K562 (cell line): ENCODE data around the gene GTF3C4. TPM values are rescaled to one million over a fixed set of nuclear protein-coding genes. Genes with fewer than 3 reads are reported as not detected.

Source experiments
- BCOR ChIP-seq: fragments of 450-650 bp; IDR thresholded peaks from 2 replicates; pipeline ENCODE4 v1.6.1; 2016
- CAMTA2 ChIP-seq: fragments of 250-450 bp; sonication (Bioruptor Pico); conservative IDR thresholded peaks from 2 replicates; pipeline ENCODE4 v1.5.1; 2022
- NFE2L1 ChIP-seq: fragments of 450-650 bp; IDR thresholded peaks from 2 replicates; pipeline ENCODE4 v1.6.1; 2016; ENCODE audit warnings: missing genetic modification characterization, low read depth, mild to moderate bottlenecking, missing compliant biosample characterization, moderate library complexity, borderline replicate concordance
- ZNF121 ChIP-seq: sonication (generic); formaldehyde crosslinking; conservative IDR thresholded peaks from 2 replicates; pipeline ENCODE4 v1.8.0; 2022; ENCODE audit warnings: missing genetic modification reagents
- ZNF175 ChIP-seq: fragments of 200-800 bp; sonication (Bioruptor generic); IDR thresholded peaks from 2 replicates; pipeline ENCODE4 v1.6.1; 2016; ENCODE audit warnings: low read depth, mild to moderate bottlenecking, missing genetic modification characterization, missing compliant biosample characterization
- polyA plus RNA-seq, 8 experiments: library from polyadenylated mRNA; depleted of rRNA in 4 of 8; stranded (reverse) in 5 of 8; unstranded in 3 of 8; fragments of >200 nt; fragmentation: Nextera tagmentation in 2 of 8; fragmentation: Illumina TruSeq in 1 of 8; extraction: Ambion mirVana in 2 of 8; extraction: Trizol in 1 of 8; gene quantifications; 2 replicates each; pipeline versions ENCODE4 v1.2.1 to v1.2.3, GENCODE V29; 2011 to 2014; ENCODE audit warnings: inconsistent platforms in 1 of 8, missing spikeins in 1 of 8
- total RNA-seq, 7 experiments: library from RNA; depleted of rRNA in 6 of 7; stranded (reverse); fragments of >200 nt in 6 of 7; fragmentation: Illumina TruSeq in 2 of 7; extraction: Trizol in 2 of 7; gene quantifications; 2 replicates each; pipeline versions ENCODE4 v1.2.1 to v1.2.3, GENCODE V29; 2011 to 2021; ENCODE audit warnings: low replicate concordance in 1 of 7
- TF ChIP-seq, protein P1 (sequence below): fragments of 200-600 bp; sonication (generic); IDR thresholded peaks from one replicate; pipeline ENCODE4 v1.6.1; 2012; ENCODE audit warnings: mild to moderate bottlenecking, low read depth, low read length, inconsistent platforms
- TF ChIP-seq, protein P2 (sequence below): fragments of 250-450 bp; sonication (Bioruptor Pico); IDR thresholded peaks from 2 replicates; pipeline ENCODE4 v1.4.0; 2020; ENCODE audit warnings: mild to moderate bottlenecking, moderate library complexity
- TF ChIP-seq, protein P3 (sequence below): IDR thresholded peaks from 2 replicates; pipeline ENCODE4 v1.6.1; 2014; ENCODE audit warnings: antibody characterized with exemption
- TF ChIP-seq, protein P4 (sequence below): sonication (generic); formaldehyde crosslinking; IDR thresholded peaks from 2 replicates; pipeline ENCODE4 v1.8.0; 2022; ENCODE audit warnings: mild to moderate bottlenecking, missing genetic modification reagents, borderline replicate concordance

The GTF3C4 gene
- total and polyA plus RNA-seq, 9 of the 15 experiments (the other 6 are each of a cell fraction or from before 2014, with no cell fraction given) = 3.9 to 20.0 (median 12.2) TPM

DNA sequence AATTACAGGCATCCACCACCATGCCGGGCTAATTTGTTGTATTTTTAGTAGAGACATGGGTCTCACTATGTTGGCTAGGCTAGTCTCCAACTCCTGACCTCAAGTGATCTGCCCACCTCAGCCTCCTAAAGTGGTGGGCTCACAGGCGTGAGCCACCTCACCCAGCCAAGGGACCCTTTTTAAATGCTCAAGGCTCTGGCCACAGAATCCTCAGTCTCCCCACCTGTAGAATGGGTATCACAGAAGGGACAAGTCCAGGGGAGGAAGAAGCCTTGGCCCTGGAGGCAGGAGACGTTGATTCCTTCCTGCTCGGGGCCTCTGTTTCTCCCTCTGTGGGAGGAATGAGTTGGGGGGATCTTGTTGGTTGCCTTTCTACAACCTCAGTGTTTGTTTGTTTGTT is 45.7 kb downstream of the GTF3C4 start (continued):
- TF ChIP-seq, protein P1, sequence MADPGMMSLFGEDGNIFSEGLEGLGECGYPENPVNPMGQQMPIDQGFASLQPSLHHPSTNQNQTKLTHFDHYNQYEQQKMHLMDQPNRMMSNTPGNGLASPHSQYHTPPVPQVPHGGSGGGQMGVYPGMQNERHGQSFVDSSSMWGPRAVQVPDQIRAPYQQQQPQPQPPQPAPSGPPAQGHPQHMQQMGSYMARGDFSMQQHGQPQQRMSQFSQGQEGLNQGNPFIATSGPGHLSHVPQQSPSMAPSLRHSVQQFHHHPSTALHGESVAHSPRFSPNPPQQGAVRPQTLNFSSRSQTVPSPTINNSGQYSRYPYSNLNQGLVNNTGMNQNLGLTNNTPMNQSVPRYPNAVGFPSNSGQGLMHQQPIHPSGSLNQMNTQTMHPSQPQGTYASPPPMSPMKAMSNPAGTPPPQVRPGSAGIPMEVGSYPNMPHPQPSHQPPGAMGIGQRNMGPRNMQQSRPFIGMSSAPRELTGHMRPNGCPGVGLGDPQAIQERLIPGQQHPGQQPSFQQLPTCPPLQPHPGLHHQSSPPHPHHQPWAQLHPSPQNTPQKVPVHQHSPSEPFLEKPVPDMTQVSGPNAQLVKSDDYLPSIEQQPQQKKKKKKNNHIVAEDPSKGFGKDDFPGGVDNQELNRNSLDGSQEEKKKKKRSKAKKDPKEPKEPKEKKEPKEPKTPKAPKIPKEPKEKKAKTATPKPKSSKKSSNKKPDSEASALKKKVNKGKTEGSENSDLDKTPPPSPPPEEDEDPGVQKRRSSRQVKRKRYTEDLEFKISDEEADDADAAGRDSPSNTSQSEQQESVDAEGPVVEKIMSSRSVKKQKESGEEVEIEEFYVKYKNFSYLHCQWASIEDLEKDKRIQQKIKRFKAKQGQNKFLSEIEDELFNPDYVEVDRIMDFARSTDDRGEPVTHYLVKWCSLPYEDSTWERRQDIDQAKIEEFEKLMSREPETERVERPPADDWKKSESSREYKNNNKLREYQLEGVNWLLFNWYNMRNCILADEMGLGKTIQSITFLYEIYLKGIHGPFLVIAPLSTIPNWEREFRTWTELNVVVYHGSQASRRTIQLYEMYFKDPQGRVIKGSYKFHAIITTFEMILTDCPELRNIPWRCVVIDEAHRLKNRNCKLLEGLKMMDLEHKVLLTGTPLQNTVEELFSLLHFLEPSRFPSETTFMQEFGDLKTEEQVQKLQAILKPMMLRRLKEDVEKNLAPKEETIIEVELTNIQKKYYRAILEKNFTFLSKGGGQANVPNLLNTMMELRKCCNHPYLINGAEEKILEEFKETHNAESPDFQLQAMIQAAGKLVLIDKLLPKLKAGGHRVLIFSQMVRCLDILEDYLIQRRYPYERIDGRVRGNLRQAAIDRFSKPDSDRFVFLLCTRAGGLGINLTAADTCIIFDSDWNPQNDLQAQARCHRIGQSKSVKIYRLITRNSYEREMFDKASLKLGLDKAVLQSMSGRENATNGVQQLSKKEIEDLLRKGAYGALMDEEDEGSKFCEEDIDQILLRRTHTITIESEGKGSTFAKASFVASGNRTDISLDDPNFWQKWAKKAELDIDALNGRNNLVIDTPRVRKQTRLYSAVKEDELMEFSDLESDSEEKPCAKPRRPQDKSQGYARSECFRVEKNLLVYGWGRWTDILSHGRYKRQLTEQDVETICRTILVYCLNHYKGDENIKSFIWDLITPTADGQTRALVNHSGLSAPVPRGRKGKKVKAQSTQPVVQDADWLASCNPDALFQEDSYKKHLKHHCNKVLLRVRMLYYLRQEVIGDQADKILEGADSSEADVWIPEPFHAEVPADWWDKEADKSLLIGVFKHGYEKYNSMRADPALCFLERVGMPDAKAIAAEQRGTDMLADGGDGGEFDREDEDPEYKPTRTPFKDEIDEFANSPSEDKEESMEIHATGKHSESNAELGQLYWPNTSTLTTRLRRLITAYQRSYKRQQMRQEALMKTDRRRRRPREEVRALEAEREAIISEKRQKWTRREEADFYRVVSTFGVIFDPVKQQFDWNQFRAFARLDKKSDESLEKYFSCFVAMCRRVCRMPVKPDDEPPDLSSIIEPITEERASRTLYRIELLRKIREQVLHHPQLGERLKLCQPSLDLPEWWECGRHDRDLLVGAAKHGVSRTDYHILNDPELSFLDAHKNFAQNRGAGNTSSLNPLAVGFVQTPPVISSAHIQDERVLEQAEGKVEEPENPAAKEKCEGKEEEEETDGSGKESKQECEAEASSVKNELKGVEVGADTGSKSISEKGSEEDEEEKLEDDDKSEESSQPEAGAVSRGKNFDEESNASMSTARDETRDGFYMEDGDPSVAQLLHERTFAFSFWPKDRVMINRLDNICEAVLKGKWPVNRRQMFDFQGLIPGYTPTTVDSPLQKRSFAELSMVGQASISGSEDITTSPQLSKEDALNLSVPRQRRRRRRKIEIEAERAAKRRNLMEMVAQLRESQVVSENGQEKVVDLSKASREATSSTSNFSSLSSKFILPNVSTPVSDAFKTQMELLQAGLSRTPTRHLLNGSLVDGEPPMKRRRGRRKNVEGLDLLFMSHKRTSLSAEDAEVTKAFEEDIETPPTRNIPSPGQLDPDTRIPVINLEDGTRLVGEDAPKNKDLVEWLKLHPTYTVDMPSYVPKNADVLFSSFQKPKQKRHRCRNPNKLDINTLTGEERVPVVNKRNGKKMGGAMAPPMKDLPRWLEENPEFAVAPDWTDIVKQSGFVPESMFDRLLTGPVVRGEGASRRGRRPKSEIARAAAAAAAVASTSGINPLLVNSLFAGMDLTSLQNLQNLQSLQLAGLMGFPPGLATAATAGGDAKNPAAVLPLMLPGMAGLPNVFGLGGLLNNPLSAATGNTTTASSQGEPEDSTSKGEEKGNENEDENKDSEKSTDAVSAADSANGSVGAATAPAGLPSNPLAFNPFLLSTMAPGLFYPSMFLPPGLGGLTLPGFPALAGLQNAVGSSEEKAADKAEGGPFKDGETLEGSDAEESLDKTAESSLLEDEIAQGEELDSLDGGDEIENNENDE = no peak
- TF ChIP-seq ZNF175 (no peak), BCOR (peak; percentile 82), NFE2L1 (no peak), ZNF121 (CRISPR knock-in tag) (peak; percentile 76; the same call in 1 of the 2 replicates), CAMTA2 (CRISPR knock-in tag) (no peak)
- TF ChIP-seq, protein P2, sequence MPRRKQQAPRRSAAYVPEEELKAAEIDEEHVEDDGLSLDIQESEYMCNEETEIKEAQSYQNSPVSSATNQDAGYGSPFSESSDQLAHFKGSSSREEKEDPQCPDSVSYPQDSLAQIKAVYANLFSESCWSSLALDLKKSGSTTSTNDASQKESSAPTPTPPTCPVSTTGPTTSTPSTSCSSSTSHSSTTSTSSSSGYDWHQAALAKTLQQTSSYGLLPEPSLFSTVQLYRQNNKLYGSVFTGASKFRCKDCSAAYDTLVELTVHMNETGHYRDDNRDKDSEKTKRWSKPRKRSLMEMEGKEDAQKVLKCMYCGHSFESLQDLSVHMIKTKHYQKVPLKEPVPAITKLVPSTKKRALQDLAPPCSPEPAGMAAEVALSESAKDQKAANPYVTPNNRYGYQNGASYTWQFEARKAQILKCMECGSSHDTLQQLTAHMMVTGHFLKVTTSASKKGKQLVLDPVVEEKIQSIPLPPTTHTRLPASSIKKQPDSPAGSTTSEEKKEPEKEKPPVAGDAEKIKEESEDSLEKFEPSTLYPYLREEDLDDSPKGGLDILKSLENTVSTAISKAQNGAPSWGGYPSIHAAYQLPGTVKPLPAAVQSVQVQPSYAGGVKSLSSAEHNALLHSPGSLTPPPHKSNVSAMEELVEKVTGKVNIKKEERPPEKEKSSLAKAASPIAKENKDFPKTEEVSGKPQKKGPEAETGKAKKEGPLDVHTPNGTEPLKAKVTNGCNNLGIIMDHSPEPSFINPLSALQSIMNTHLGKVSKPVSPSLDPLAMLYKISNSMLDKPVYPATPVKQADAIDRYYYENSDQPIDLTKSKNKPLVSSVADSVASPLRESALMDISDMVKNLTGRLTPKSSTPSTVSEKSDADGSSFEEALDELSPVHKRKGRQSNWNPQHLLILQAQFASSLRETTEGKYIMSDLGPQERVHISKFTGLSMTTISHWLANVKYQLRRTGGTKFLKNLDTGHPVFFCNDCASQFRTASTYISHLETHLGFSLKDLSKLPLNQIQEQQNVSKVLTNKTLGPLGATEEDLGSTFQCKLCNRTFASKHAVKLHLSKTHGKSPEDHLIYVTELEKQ (CRISPR knock-in tag) = no peak
- TF ChIP-seq, protein P3, sequence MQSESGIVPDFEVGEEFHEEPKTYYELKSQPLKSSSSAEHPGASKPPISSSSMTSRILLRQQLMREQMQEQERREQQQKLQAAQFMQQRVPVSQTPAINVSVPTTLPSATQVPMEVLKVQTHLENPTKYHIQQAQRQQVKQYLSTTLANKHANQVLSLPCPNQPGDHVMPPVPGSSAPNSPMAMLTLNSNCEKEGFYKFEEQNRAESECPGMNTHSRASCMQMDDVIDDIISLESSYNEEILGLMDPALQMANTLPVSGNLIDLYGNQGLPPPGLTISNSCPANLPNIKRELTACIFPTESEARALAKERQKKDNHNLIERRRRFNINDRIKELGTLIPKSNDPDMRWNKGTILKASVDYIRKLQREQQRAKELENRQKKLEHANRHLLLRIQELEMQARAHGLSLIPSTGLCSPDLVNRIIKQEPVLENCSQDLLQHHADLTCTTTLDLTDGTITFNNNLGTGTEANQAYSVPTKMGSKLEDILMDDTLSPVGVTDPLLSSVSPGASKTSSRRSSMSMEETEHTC = no peak
- TF ChIP-seq, protein P4, sequence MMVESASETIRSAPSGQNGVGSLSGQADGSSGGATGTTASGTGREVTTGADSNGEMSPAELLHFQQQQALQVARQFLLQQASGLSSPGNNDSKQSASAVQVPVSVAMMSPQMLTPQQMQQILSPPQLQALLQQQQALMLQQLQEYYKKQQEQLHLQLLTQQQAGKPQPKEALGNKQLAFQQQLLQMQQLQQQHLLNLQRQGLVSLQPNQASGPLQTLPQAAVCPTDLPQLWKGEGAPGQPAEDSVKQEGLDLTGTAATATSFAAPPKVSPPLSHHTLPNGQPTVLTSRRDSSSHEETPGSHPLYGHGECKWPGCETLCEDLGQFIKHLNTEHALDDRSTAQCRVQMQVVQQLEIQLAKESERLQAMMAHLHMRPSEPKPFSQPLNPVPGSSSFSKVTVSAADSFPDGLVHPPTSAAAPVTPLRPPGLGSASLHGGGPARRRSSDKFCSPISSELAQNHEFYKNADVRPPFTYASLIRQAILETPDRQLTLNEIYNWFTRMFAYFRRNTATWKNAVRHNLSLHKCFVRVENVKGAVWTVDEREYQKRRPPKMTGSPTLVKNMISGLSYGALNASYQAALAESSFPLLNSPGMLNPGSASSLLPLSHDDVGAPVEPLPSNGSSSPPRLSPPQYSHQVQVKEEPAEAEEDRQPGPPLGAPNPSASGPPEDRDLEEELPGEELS (CRISPR knock-in tag) = no peak
